ENCODE data around the gene SVOPL. TPM values are rescaled to one million over a fixed set of nuclear protein-coding genes. Genes with fewer than 3 reads are reported as not detected.

The SVOPL gene
- total RNA-seq (ENCODE audit: low replicate concordance) = 0.81 TPM in 1 of 2 replicates, not detected in the other
- long read RNA-seq, partial matches to known transcripts = 1 of 1 reads
- long read RNA-seq, other reads (novel, unspliced or antisense) = 0 of 1 reads

GRCh38 chr7:138700857-138701536 is at the start of gene SVOPL:
Gene SVOPL, minus strand, starts transcription at chr7:138701362. Its CDS starts 22,317 bp downstream, at chr7:138679045.
- no peak within 1 kb of the TSS for H3K4me3 Mint-ChIP-seq
- no peaks in the 10 kb centered on the region for H3K36me3 Mint-ChIP-seq
- H3K27me3 Mint-ChIP-seq = no peaks in the 10 kb centered on the region
- H3K27ac Mint-ChIP-seq = no peak within 1 kb of the TSS
- DNase-seq (ENCODE audit: extremely low spot score, unreplicated experiment) = no peak
- H3K9me3 Mint-ChIP-seq = no peaks in the 10 kb centered on the region
- TF ChIP-seq CTCF (conservative IDR thresholded peaks at IDR 0.05) = no peak
- H3K4me1 Mint-ChIP-seq (ENCODE audit: unreplicated experiment) = no peaks in the 10 kb centered on the region

DNA sequence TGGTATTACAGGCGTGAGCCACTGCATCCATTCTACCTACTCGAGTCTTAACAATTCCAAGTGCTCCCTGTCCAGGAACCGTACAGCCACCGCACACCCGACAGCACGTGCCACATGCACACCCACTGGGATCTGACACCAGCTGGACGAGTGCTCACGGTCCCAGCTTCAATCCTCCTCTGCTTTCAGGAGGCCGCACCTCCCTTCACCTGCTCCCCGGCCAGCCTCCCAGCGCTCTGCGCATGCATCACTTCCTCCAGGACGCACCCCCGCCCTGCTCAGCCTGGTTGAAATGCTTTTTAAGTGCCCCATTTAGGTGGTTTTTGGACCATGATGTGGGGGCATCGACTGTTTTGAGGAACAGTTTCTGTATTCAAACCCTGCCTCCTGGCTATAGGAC is 49.3 kb upstream of the SVOPL start:
- H3K27ac Mint-ChIP-seq = no peak overlapping the region
- peaks cover 26% of the 10 kb centered on the region for H3K4me1 Mint-ChIP-seq (ENCODE audit: unreplicated experiment)
- H3K4me3 Mint-ChIP-seq = no peak overlapping the region
- no peak for TF ChIP-seq CTCF (conservative IDR thresholded peaks at IDR 0.05)
- H3K36me3 Mint-ChIP-seq = no peaks in the 10 kb centered on the region
- no peaks in the 10 kb centered on the region for H3K27me3 Mint-ChIP-seq
- H3K9me3 Mint-ChIP-seq = no peaks in the 10 kb centered on the region
- DNase-seq (ENCODE audit: extremely low spot score, unreplicated experiment) = no peak

GRCh38 chr7:138749960-138750359 is 48.8 kb upstream of the SVOPL start:
- no peak overlapping the region for H3K27ac Mint-ChIP-seq
- H3K9me3 Mint-ChIP-seq = no peaks in the 10 kb centered on the region
- no peak for TF ChIP-seq CTCF (conservative IDR thresholded peaks at IDR 0.05)
- H3K36me3 Mint-ChIP-seq = no peaks in the 10 kb centered on the region
- H3K4me1 Mint-ChIP-seq (ENCODE audit: unreplicated experiment) = peaks cover 21% of the 10 kb centered on the region
- H3K4me3 Mint-ChIP-seq = no peak overlapping the region
- no peak for DNase-seq (ENCODE audit: extremely low spot score, unreplicated experiment)
- no peaks in the 10 kb centered on the region for H3K27me3 Mint-ChIP-seq

GRCh38 chr7:138748666-138749065 is 47.5 kb upstream of the SVOPL start:
- DNase-seq (ENCODE audit: extremely low spot score, unreplicated experiment) = no peak
- Mint-ChIP-seq H3K4me3 (no peak overlapping the region), H3K27ac (no peak overlapping the region), H3K4me1 (ENCODE audit: unreplicated experiment) (peaks cover 20% of the 10 kb centered on the region), H3K27me3 (no peaks in the 10 kb centered on the region), H3K36me3 (no peaks in the 10 kb centered on the region), H3K9me3 (no peaks in the 10 kb centered on the region)
- no peak for TF ChIP-seq CTCF (conservative IDR thresholded peaks at IDR 0.05)

DNA sequence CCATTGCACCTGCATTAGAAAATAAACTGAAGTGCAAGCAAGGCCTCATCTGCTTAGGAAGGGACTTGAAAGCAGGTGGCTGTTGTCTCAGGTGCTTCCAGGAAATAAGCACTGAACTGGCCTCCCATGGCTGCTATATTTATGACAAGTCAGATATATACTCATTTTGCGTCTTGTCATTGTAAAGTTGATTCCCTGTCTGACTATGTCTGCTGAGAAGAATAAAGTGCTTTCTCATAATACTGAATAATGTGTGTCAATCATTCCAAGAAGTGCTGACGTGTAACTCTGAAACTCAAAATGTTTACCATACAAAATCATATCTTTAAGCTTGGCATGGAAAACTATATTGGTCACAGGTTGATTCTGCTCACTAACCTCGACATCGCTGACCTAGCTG is 44.9 kb upstream of the SVOPL start:
- H3K27ac Mint-ChIP-seq = no peak overlapping the region
- no peaks in the 10 kb centered on the region for H3K9me3 Mint-ChIP-seq

More for the DNA sequence above, 44.9 kb upstream of the SVOPL start:
- H3K4me3 Mint-ChIP-seq = no peak overlapping the region
- peaks cover 10% of the 10 kb centered on the region for H3K4me1 Mint-ChIP-seq (ENCODE audit: unreplicated experiment)
- H3K36me3 Mint-ChIP-seq = no peaks in the 10 kb centered on the region
- no peak for DNase-seq (ENCODE audit: extremely low spot score, unreplicated experiment)
- no peak for TF ChIP-seq CTCF (conservative IDR thresholded peaks at IDR 0.05)
- no peaks in the 10 kb centered on the region for H3K27me3 Mint-ChIP-seq

Measured in type B pancreatic cell (in vitro differentiated cells).